ENCODE measurements around the gene MYO18A.

MYO18A gene

GRCh38 chr17:29059281-29059680, 120.9 kb downstream of the MYO18A start:
- H3K4me3 ChIP-seq (ENCODE audit: low read depth, low read length), result no peak overlapping the region
- TF ChIP-seq CTCF (IDR thresholded peaks at IDR 0.05; ENCODE audit: low read depth, low read length), result no peak

GRCh38 chr17:29058391-29058790, 121.8 kb downstream of the MYO18A start:
- TF ChIP-seq CTCF (IDR thresholded peaks at IDR 0.05; ENCODE audit: low read depth, low read length), result no peak
- H3K4me3 ChIP-seq (ENCODE audit: low read depth, low read length), result no peak overlapping the region

- no peak overlapping the region for H3K4me3 ChIP-seq (ENCODE audit: low read depth, low read length)
- no peak for TF ChIP-seq CTCF (IDR thresholded peaks at IDR 0.05; ENCODE audit: low read depth, low read length)
Observed at GRCh38 chr17:29057361-29057760, 122.8 kb downstream of the MYO18A start.

GRCh38 chr17:29054835-29055234, 125.4 kb downstream of the MYO18A start:
- TF ChIP-seq CTCF (IDR thresholded peaks at IDR 0.05; ENCODE audit: low read depth, low read length), result no peak
- no peak overlapping the region for H3K4me3 ChIP-seq (ENCODE audit: low read depth, low read length)

- TF ChIP-seq CTCF (IDR thresholded peaks at IDR 0.05; ENCODE audit: low read depth, low read length), result no peak
Observed at GRCh38 chr17:29051731-29052130, 128.5 kb downstream of the MYO18A start.

GRCh38 chr17:29051194-29051593, 129.0 kb downstream of the MYO18A start:
- H3K4me3 ChIP-seq (ENCODE audit: low read depth, low read length), result no peak overlapping the region

More at GRCh38 chr17:29051731-29052130, 128.5 kb downstream of the MYO18A start:
- H3K4me3 ChIP-seq (ENCODE audit: low read depth, low read length), result no peak overlapping the region

GRCh38 chr17:29050176-29050575, 130.0 kb downstream of the MYO18A start:
- no peak for TF ChIP-seq CTCF (IDR thresholded peaks at IDR 0.05; ENCODE audit: low read depth, low read length)

More at GRCh38 chr17:29051194-29051593, 129.0 kb downstream of the MYO18A start:
- no peak for TF ChIP-seq CTCF (IDR thresholded peaks at IDR 0.05; ENCODE audit: low read depth, low read length)

More at GRCh38 chr17:29050176-29050575, 130.0 kb downstream of the MYO18A start:
- no peak overlapping the region for H3K4me3 ChIP-seq (ENCODE audit: low read depth, low read length)
